Stimulated activated naive CD4-positive, alpha-beta T cell (primary cell): ENCODE results near the gene CTAGE1.
"Not testable (repeated sequence)": the region's sequence is repeated elsewhere in the genome, so short reads cannot be mapped to it uniquely, and the experiment has no call there.

ENCODE experiments used
- DNase-seq, 6 experiments: peaks; one replicate each; lab custom pipeline; 2025; lab: John Stamatoyannopoulos, UW

The CTAGE1 gene, protein sequence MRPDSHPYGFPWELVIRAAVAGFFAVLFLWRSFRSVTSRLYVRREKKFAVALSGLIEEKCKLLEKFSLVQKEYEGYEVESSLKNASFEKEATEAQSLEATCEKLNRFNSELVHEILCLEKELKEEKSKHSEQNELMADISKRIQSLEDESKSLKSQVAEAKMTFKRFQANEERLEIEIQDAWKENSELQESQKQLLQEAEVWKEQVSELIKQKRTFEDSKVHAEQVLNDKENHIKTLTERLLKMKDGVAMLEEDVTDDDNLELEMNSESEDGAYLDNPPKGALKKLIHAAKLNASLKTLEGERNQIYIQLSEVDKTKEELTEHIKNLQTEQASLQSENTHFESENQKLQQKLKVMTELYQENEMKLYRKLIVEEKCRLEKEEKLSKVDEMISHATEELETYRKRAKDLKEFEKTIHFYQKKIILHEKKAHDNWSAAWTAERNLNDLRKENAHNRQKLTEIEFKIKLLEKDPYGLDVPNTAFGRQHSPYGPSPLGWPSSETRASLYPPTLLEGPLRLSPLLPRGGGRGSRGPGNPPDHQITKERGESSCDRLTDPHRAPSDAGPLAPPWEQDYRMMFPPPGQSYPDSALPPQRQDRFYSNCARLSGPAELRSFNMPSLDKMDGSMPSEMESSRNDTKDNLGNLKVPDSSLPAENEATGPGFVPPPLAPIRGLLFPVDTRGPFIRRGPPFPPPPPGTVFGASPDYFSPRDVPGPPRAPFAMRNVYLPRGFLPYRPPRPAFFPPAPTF

DNA sequence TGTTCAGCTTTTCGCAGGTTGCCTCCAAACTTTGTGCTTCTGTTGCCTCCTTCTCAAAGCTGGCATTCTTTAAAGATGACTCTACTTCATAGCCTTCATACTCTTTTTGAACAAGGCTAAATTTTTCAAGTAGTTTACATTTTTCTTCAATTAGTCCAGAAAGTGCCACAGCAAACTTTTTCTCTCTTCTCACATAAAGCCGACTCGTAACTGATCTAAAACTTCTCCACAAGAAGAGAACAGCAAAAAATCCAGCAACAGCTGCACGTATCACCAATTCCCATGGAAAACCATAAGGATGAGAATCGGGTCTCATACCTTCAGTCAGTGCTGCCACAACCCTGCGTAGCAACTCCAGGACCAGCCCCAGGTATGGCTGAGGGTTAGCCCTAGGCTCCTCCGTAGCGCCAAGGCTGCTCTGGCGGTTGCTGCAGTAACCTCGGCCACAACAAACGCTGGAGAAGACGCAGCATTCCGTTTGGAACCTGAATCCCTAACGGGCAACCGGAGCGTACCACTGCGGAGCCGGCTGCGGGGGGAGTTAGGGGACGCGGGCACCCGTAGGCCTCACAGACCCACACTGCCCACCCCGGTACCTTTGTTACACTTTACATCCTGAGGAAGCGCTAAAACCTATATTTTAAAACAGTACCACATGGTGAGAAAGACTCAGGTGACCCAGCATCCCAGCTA is at the start of gene CTAGE1:
Gene CTAGE1, minus strand, starts transcription at position 420 of the 693 bp plus-strand sequence. Its CDS starts 104 bp downstream, at position 316.
- no peak for DNase-seq

DNA sequence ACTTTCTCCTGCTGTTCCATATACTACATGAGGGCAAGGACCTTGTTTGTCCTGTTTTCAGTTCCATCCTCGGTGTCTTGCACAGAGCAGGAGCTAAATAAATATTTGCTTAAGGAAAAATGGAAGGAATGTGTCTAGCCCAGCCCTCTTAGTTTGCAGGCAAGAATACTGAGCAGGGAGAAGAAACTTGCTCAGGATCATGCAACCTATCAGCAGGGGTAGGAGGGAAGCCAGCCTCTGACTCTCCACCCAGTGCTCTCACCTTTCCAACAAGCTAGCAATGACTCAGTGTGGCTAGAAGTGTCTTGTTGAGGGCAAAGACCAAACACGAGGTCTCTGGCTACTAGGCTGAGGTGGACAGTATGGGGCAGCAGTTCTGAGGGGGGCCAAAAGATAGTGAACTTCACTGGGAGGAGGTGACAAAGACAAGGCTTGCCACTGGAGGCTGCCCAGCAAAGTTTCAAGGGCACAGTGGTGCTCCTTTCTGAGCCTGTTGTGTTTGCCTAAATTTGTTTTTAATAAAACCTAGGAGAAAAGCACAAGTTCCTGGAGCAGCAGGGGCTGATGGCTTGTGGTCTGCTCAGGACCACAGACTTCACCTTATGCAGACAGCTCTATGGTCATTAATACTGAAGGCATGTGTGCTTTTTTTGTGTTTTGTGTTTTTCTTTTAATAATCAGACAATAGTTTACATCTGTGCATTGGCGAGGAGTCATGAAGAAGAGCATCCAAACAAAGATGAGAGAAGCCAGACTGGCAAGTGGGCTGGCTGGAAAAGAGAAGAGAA is 49.1 kb upstream of the CTAGE1 start:
- no peak for DNase-seq

DNA sequence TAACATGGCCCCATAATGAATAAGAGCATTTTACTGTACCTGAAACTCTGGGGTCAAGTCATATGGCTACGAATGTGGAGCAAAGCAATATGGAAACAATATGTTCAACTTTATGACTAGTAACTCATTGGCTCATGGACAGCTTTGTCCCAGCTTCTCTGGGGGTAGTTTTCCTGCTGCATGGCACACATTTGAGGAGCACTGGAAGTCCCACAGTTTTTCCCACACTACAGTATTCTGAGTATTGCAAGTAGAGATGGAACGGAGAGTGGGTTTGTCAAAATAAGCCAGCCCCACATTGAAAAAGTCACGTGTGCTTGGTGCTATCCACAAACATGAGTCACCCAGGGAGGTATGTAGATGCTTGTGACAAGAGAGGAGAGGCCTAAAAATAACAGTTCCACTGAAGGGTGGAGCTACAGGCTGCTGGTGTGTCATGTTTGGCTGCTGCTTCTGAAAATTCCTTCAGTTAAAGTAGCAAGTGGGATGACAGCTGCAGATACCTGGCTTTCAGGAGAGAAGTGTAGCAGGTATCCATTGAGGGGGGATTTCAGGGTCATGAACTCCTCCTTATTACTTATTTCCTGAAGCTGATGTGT is 48.2 kb upstream of the CTAGE1 start:
- DNase-seq, result no peak

DNA sequence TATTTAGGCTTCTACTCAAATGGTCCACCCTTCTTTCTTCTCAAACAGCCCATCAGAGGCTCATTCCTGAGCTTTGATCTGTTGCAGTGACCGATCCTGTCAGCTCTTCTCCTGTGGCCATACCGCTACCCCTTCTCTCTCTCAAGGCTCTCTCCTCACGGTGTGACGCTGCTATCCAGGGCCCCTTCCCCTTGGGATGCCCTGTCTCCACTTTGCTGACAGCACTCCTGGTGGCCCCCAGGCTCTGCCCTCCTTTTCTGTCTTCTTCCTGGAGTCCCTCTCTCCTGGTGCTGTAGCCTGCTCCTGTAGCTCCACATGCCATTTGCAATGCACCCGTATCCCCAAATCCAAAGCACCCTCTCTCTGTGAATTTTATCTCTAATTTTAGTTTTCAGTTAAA is 45.4 kb upstream of the CTAGE1 start:
- DNase-seq, result no peak

DNA sequence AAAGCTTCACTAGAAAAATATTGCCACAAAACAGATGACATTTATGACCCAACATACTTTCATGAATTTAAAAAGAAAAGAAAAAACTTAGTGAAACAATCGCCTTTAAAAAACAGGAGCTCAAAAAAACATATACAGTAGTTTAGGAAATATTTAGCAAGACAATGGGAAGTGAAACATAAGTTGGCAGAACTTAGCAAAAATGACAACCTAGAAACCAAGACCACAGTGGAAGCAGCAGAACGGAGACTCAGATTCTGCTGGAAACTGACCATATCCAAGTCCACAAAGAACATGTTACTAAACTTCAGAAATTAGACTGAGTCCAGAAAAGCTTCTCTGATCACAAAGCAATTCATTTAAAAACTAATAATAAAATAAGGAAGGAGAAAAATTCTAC is 41.8 kb upstream of the CTAGE1 start:
- no peak for DNase-seq

DNA sequence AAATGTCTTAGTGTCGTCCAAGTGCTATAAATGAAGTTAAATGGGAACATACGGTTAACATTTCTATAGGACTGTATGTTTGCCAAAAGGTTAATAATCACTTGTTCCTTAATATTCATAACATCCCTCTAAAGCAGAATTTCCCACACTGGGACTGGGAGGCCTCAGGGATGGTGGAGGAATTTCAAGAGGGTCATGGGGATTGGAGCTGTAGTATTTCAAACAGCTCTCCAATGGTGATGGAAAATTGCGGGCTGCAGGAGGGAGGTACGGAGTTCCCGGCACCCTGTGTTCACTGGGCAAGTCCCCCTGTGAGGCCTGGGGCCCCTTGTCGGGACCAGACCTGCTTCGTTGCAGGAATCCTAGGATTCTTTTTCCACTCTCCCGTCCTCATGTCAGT is 39.8 kb upstream of the CTAGE1 start:
- DNase-seq, result no peak

DNA sequence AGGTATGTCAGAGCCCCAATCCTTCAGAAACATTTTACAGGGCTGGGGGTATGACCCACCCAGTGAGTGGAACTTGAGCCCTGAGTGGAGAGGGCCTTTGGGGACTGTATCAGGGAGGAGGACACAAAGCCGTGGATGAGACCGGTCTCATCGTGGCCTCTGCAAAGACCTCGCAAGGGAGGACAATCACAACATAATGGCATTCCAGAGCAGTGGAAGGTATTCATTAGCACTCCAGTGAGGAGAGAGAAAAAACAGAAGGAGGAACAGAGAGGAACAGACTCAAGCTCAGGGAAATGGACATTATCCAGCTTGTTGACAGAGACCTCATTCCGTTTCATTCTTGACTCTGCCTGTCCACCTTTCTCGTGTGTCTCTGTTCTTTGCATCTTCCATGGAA is 38.8 kb upstream of the CTAGE1 start:
- no peak for DNase-seq

DNA sequence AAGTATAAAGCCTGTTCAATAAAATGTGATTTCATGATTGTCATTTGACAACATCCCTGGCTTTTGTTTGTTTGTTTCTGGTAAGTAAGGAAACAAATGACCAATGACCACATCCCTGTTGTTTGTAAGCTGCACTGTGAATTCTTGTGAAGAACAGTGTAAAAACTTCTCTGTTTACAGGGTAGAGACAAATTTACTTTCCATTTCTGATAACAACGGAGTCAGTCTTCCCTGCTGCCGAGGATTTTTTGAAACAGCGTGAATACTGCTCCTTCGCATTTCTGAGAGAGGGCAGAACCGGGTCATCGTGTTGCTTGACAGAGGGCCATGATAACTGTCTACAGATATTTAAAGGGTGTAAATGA is 38.4 kb upstream of the CTAGE1 start:
- no peak for DNase-seq

DNA sequence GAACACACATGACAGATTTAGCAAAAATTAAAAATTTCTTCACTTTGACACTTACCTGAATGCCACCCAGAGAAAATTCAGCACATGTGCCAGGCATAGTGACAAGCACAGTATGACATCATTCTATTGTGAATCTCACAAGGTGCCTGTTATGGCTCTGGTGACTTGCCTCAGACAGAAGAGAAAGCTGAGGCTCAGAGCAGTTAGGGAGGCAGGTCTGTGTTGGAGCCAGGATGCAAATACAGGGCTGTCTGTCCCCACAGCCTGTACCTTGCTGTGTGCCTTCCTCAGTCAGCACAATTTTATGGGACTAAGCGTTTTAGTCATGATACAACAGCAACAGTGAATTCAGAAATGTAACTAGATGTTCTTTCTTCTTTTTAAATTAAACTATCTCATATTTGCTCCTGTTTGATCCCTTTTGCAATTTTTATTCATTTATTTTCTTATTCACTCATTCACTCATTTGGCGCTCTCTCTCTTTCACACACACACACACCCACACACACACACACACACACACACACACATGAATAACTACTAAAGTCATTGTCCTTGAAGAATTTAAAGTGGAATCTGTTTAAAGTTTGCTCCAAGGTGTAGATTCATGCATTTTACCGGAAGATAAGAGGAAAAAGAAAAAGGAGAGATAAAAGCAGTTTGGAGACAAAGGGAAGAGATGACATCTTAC is 37.9 kb upstream of the CTAGE1 start:
- DNase-seq, result no peak

DNA sequence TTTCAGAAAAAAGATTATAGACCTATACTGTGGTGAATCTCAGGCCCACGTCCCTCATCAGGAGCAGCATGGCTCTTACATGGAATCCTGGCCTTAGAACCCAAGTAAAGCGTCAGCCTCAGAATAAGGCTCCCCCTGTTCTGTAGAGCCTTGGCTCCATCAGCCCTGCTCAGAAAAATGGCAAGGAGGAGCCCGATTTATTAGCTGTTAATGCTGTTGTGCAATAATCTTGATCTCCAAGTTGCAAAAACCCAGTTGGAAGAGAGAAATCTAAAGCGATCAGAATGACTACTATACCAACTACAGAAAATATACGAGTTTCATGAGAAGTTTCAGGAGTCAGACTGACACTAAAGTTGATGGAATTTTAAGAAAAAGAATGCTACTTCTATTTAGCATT is 35.6 kb upstream of the CTAGE1 start:
- DNase-seq, result no peak

DNA sequence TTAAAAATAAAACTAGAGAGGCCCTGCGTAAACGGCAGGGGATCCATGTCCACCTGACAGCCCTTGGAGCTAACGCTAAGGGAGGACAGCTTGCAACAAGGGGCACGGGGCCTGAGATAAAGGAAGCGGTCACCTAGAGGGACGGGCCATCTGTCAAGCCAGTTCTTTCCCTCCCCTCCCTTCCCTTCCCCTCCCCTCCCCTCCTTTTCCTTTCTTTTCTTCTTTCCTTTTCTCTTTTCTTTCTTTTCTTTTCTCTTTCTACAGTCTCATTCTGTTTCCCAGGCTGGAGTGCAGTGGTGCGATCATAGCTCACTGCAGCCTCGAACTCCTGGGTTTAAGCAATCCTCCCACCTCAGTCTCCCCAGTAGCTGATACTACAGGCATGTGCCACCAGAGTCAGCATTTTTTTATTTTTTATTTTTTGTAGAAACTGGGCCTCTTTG is 34.5 kb upstream of the CTAGE1 start:
- no peak for DNase-seq

DNA sequence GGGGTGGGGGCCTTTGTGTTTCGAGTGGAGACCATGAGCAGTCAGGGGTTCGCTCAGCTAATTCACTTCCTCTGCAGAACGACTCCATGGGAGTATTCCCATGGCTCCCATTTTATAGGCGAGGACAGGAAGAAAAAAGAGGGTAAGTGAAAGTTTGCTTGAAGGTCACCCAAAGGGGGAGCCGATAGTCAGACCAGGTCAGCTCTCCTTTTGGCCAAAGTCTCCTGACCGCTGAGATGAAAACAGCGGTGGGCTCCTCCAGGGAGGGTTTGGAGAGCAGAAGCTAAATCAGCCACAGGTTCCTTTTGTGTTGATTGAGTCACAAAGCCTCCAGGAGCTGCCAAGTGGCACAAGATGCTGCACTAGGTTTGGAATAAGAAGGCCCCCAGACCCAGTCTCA is 34.1 kb upstream of the CTAGE1 start:
- no peak for DNase-seq

DNA sequence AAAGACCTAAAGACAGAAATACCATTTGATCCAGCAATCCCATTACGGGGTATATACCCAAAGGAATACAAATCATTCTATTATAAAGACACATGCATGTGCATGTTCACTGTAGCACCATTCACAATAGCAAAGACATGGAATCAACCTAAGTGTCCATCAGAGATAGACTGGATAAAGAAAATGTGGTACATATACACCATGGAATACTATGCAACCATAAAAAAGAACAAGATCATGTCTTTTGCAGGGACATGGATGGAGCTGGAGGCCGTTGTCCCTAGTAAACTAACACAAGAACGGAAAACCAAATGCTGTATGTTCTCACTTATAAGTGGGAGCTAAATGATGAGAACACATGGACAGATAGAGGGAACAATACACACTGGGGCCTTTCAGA is 33.1 kb upstream of the CTAGE1 start:
- not testable (repeated sequence) for DNase-seq

DNA sequence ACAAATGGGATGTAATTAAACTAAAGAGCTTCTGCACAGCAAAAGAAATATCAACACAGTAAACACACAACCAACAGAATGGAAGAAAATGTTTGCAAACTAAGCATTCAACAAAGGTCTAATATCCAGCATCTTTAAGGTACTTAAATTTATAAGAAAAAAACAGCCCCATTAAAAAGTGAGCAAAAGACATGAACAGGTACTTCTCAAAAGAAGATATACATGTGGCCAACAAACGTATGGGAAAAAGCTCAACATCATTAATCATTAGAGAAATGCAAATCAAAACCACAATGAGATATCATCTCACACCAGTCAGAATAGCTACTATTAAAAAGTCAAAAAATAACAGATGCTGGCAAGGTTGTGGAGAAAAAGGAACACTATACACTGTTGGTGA is 32.6 kb upstream of the CTAGE1 start:
- DNase-seq, result not testable (repeated sequence)

DNA sequence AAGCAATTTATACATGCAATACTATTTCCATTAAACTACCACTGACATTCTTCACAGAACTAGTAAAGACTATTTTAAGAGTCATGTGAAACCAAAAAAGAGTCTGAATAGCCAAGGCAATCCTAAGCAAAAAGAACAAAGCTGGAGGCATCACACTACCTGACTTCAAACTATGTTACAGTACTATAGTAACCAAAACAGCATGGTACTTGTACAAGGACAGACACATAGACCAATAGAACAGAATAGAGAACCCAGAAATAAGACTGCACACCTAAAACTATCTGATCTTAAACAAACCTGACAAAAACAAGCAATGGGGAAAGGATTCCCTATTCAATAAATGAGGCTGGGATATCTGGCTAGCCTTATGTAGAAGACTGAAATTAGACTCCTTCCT is 32.0 kb upstream of the CTAGE1 start:
- DNase-seq, result not testable (repeated sequence)

DNA sequence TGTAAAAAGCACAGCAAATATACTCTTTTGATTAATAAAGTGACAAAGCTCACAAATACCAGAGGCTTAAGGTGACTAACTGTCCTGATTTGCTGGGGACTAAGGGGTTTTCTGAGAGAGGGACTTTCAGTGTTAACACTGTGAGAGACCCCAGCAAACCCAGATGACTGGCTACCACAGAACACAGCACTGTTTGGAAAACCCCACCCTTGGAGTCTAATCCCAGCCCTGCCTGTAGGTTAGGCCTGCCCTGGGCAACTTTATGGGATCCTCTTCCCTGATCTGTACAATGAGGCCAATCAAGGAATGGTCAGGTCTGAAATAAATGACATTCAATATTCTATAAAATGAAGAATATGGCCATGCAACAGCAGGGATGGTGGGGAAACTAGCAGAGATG is 30.5 kb upstream of the CTAGE1 start:
- no peak for DNase-seq

DNA sequence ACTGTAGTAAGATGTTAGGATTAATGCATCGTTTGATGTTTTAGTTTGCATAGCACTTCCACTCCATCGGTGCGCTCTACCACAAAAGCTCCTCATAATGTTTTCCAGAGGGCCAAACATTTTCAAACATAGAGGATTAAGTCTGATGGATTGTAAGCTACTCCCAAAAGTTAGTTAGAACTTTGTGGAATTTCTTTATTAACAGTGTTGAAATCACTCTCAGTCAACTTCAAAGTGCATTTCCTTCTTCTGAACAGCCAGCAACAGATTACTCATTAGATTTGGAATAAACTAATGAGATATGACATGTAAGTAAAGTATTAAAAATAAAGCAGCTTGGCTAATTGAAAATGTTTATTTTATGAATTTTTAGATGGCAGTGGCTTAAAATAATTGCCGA is 30.1 kb upstream of the CTAGE1 start:
- DNase-seq, result no peak

DNA sequence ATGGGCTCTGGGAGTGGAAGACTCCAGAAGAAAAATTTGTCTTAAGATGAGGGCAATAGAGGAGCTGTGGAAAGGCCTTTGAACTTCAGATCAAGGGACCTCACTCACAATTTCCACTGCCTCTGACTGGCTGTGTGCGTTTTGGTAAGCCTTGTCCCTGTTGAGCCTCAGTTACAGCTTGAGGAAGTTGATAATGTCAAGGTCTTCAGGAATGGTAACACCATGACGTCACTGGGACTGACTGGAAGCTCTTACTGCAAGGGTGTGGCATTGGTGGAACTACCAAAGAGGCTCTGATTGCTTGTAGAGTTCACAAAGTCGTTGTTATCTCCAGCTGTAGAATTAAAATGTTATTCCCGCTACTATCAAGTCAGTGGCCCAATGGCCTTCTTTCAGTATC is 29.2 kb upstream of the CTAGE1 start:
- no peak for DNase-seq

DNA sequence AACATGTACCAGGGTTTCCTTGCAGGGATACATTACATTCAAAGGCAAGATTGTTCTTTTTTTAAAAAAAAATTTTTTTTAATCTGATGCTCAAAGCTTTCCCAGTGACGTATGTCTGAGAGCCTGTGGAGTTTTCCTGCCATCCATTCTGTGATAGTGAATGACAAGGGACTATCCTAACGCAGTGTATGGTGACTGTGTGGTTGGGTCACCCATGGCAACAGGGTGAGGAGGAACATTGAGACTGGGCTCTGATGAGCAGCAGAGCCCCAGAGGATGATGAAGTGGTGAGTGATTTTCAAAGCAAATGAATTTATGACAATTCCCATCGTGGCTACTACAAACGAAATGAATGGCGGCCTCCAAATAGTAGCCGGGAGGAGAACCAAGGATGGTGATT is 28.6 kb upstream of the CTAGE1 start:
- no peak for DNase-seq

DNA sequence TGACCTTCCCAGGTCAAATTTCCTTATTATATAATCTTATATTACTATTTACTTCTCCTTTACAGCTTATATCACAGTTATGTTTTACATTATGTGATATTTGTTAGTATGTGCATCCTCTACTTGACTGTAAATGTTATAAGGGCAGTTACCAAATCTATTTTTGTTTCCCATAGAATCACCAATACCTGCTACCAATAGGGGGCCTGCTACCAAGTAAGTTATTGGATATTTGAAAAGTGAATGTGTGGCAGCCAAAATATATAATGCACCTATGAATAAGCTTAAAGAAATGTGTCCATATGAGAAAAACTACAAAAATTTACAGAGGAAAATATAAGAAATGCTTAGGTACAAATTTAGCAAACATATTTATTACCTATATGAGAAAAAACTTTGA is 23.9 kb upstream of the CTAGE1 start:
- no peak for DNase-seq

DNA sequence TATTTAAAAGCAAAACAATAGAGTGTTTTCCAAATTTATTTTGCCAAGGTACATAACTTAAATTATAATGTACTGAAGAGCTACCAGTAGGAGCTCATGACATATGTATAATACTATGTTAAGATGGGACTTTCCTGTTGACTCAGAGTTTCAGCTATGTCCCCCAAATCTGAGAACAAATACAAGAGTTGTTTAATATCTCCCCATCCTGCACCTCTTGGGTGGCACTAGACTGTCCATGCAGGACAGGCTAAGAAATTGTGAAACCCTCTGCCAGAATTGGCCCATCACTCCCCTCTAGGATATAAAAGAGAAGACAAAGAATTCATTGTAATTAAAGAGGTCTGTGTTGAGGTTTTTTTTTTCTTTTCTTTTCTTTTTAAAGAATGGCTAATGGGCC is 21.7 kb upstream of the CTAGE1 start:
- no peak for DNase-seq
